IPS DF 19.7 (cell line): ENCODE measurements around the gene WDR43.
"Not testable (repeated sequence)": the region's sequence is repeated elsewhere in the genome, so short reads cannot be mapped to it uniquely, and the experiment has no call there.

Source experiments
- DNase-seq: peaks from one replicate; pipeline ENCODE4 v3.0.0-alpha.2; 2013; ENCODE audit warnings: low read depth, low spot score

WDR43 gene

GRCh38 chr2:28960401-28960800 lies 65.9 kb downstream of the WDR43 start:
- DNase-seq: no peak

- DNase-seq: no peak
Measured at GRCh38 chr2:28962505-28962904, 68.0 kb downstream of the WDR43 start.

- no peak for DNase-seq
Measured at GRCh38 chr2:28970464-28971160, 76.1 kb downstream of the WDR43 start.

- no peak for DNase-seq
Measured at GRCh38 chr2:28972778-28973335, 78.4 kb downstream of the WDR43 start.

GRCh38 chr2:28974252-28974651 lies 79.8 kb downstream of the WDR43 start:
- DNase-seq: no peak

GRCh38 chr2:28975671-28976070 lies 81.2 kb downstream of the WDR43 start:
- no peak for DNase-seq

GRCh38 chr2:28976584-28976983 lies 82.1 kb downstream of the WDR43 start:
- DNase-seq: no peak

GRCh38 chr2:28977176-28977875 lies 82.9 kb downstream of the WDR43 start:
- no peak for DNase-seq

GRCh38 chr2:28978001-28978400 lies 83.5 kb downstream of the WDR43 start:
- DNase-seq: not testable (repeated sequence)

- no peak for DNase-seq
Measured at GRCh38 chr2:28978606-28979005, 84.1 kb downstream of the WDR43 start.

GRCh38 chr2:28979041-28979440 lies 84.6 kb downstream of the WDR43 start:
- DNase-seq: no peak

- DNase-seq: no peak
Measured at GRCh38 chr2:28979576-28980366, 85.3 kb downstream of the WDR43 start.

- no peak for DNase-seq
Measured at GRCh38 chr2:28980368-28981015, 86.0 kb downstream of the WDR43 start.

GRCh38 chr2:28981016-28981441 lies 86.6 kb downstream of the WDR43 start, which contains the start of gene TOGARAM2:
Gene TOGARAM2 (plus strand): TSS chr2:28981298. CDS start chr2:28994835, 13,537 bp downstream.
- no peak for DNase-seq

- no peak for DNase-seq
Measured at GRCh38 chr2:28981620-28982376, 87.3 kb downstream of the WDR43 start.

- DNase-seq: no peak
Measured at GRCh38 chr2:28982381-28982950, 88.0 kb downstream of the WDR43 start.

GRCh38 chr2:28986429-28986828 lies 92.0 kb downstream of the WDR43 start:
- DNase-seq: no peak

GRCh38 chr2:28989973-28990372 lies 95.5 kb downstream of the WDR43 start:
- no peak for DNase-seq

GRCh38 chr2:28990445-28990844 lies 96.0 kb downstream of the WDR43 start:
- no peak for DNase-seq

GRCh38 chr2:28991021-28991420 lies 96.6 kb downstream of the WDR43 start:
- no peak for DNase-seq
